GM18498 (cell line): ENCODE results near the gene CARD9.
"Not testable (repeated sequence)": the region's sequence is repeated elsewhere in the genome, so short reads cannot be mapped to it uniquely, and the experiment has no call there.

Source experiments
- ATAC-seq: cut with Tn5 transposase; IDR thresholded peaks from one replicate; pipeline ENCODE4 v1.9.1; 2021; ENCODE audit warnings: mild to moderate bottlenecking, moderate library complexity; ENCODE audit not compliant: unreplicated experiment

The CARD9 gene

GRCh38 chr9:136364942-136365774 lies 8.3 kb downstream of the CARD9 start:
- ATAC-seq, result no peak

GRCh38 chr9:136363949-136364748 lies 9.3 kb downstream of the CARD9 start:
- no peak for ATAC-seq

GRCh38 chr9:136363106-136363948 lies 10.1 kb downstream of the CARD9 start, which contains the start of gene DNLZ:
Gene DNLZ, minus strand, starts transcription at chr9:136363744. Its CDS starts 30 bp downstream, at chr9:136363714.
- peak; percentile 79 for ATAC-seq

DNA sequence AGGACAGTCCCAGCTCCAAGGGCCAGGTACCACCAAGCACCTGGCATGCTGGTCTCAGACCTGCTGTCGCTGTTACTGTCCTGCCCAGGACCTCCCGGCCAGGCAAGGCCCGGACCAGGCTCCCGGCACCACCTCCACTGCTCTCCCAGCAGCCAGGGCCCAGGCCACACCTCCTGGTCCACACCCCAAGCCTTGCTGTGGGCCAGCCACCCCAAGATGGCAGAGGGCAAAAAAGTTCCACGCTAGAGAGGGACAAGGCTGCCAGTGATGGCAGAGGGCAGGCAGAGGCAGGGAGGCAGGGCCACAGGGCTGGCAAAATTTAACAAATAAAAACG lies 11.1 kb downstream of the CARD9 start:
- no peak for ATAC-seq

GRCh38 chr9:136361754-136362449 lies 11.6 kb downstream of the CARD9 start:
- ATAC-seq, result no peak

GRCh38 chr9:136361047-136361753 lies 12.3 kb downstream of the CARD9 start:
- no peak for ATAC-seq

- no peak for ATAC-seq
These were observed 13.4 kb downstream of the CARD9 start for GRCh38 chr9:136359774-136360718.

- no peak for ATAC-seq
These were observed 14.6 kb downstream of the CARD9 start for GRCh38 chr9:136358888-136359287.

DNA sequence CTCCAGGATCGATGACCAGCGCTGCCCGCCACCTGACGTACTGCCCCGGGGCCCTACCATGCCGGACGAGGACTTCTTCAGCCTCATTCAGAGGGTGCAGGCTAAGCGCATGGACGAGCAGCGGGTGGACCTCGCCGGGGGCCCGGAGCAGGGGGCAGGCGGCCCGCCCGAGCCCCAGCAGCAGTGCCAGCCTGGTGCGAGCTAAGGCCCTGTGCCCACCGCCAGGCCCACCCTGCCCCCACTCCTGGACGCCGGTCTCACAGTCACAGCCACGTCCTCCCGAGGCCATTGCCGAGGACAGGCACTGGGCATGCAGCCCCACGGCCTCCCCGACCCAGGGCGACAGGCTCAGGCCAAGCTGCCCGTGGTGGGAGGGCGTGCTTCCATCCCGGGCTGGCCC lies 15.5 kb downstream of the CARD9 start:
- no peak for ATAC-seq

GRCh38 chr9:136357202-136357725 lies 16.2 kb downstream of the CARD9 start:
- no peak for ATAC-seq

GRCh38 chr9:136355616-136356557 lies 17.6 kb downstream of the CARD9 start:
- no peak for ATAC-seq

DNA sequence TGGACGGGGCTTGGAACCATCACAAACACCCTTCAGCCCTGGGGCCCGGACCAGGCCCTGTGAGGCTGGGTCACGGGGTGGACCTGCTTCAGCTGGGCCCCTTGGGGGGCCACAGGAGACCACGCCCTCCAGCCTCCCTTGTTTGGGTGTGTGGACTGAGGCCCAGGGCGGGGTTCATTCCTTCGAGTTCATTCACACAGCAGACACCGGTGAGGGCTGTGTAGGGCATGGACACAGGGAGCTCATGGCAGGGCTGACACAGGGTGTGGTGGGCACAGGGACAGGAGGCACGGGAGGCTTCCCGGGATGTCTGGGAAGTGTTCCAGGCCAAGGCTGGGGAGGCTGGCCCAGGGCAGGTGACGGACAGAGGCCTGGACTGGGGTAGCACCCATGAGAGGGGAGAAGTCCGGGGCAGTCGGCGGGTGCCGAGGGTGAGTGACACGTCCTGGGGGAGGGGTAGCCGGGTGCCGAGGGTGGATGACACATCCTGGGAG lies 18.8 kb downstream of the CARD9 start:
- no peak for ATAC-seq

DNA sequence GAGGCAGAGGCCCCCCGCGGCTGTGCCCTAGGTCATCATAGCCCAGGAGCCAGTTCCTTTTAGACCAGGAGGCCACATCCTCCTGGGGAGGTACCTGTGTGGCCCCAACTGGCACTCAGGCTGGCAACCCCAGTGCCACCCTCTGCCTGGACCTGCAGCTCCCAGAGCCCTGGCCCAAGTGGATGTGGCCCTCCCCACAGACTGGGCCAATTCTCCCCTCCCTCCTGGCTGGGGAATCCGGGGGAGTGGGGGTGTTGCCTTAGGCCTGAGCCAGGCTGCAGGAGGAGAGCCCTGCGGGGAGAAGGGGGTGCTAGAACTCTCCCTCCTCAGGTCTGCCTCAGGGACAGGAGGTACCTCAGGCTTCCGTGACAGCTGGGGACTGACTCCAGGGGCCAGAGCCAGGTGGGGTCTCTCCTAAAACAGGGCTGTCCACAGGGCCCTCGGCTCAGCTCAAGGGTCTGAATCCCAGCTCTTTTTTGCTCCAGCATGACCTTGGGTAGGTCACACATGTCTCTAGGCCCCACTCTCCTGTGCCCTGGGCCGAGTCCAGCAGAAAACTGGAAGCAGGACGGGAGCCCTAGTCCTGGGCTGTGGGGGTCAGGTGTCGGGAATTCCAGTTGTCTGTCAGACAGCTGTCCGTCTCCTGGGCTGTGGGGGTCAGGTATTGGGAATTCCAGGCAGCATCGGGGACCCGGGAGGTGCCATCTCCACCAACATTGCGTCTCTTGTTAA lies 19.5 kb downstream of the CARD9 start:
- ATAC-seq, result no peak

GRCh38 chr9:136353088-136353487 lies 20.4 kb downstream of the CARD9 start:
- ATAC-seq, result no peak

DNA sequence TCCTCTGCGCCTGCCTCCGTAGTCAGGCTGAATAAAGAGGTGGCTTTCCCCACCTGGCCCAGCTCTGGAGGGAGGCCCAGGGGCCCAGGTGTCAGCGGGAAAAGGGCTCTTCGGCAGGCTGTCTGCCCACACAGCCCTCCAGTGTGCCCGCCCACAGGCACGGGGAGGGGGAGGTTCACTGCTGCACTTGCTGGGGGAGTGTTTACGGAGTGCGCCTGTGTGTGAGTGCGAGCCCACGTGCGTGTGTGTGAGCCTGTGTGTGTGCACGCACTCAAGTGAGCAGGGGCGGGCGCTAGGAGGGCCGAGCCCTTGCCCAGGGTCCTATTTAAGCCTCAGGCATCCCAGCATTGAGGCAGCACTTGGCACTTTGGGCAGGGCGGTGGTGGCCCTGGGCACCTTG lies 20.8 kb downstream of the CARD9 start:
- no peak for ATAC-seq

DNA sequence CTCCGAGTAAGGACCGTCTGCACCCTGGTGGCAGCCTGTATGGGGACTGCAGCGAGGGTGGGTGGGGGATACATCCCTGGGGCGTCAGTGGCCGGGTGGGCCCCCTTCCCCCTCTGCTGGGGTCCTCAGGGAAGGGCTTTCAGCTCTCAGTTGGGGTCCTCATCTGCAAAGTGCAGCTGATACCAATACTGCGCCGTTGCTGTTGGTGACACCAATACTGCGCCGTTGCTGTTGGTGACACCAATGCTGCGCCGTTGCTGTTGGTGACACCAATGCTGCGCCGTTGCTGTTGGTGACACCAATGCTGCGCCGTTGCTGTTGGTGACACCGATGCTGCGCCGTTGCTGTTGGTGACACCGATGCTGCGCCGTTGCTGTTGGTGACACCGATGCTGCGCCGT lies 21.6 kb downstream of the CARD9 start:
- not testable (repeated sequence) for ATAC-seq
